HL-60/S4 treated with retinoic acid at 250 ng/mL for 4 days and 3 days (cell line): ENCODE measurements around the gene LRFN4.

Experiments used
- in situ Hi-C: fragments of 300-500 bp; cut with MboI; formaldehyde crosslinking; loops from 2 replicates; pipeline ENCODE4 v1.7.0; 2022; ENCODE audit warnings: low sequenced_read_pairs

LRFN4 gene

DNA sequence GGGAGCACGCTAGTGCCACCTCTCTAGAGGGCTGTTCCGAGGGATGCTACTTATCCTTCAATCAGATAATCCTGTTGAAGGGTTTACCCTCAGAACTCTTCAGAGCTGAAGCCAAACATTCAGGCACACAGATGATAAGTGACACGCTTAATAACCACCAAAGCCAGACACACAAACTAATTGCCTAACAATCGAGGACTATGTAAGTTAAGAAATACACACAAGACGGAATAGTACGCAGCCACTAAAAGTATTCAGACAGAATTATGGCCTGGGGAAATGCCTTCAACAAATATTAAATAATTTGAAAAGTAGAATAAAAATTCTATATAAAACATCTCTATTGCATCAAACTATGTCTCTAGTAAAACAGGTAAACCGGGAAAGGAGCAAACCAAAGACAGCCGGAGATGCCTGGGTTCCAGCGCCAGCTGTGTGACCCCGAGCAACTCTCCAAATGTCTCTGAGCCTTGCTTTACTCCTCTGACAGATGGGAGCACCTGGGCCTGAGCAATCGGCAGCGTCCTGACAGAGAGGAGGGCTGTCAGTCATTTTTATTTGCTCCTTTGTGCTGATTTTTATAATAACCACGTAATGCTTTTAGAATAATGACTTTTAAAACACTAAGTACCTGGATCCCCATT lies 11.3 kb downstream of the LRFN4 start:
- in situ Hi-C loops, result no loop called here

DNA sequence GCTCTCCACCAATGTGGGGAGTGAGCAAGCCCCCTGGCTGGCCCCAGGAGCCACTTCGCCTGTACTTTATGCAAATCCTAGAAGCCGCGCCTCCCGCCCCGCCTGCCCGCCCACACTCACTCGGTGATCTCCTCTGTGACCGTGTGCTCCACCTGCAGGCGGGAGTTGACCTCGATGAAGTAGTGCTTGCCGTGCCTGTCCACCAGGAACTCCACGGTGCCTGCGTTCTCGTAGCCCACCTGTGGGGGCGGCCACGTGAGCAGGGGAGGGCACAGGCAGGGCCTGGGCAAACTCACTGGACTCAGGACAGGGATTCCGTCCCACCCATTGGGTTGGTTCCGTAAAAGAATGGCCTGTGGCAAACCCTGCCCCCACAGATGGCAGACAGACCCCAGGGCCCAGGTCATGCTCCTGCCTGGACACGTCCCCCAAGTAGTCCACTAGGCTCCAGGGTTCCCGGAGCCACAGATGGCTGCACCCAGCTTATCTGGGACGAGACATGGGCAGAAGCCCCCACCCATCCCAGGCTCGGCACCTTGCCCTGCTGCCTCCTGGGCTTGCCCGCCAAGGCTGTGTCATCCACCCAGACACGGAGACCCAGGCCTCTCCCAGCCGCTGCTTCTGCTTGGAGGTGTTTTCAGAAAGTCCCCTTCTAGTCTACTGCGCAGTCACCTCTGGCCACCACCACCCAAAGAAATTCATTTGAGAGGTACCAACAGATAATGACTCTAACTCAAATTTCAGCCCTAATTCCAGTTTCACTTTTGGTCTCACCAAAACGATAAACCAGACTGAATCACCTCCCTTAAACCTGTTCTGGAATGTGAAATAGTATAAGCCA lies 12.1 kb downstream of the LRFN4 start:
- in situ Hi-C loops, result no loop called here

DNA sequence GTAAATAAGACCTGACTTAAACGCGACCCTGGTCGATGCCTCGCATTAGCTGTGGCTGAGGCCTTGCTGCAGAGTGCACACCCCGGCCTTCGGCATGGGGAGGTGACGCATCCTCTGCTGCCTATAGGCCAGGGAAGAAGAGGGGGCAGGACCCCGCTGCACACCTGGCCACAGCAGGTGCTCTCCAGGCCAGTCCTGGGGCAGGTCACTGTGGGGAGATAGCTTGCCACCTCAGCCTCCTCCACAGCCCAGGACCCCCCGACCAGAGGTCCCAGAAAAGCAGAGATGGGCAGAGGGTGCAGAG lies 12.7 kb downstream of the LRFN4 start:
- in situ Hi-C loops, result no loop called here

DNA sequence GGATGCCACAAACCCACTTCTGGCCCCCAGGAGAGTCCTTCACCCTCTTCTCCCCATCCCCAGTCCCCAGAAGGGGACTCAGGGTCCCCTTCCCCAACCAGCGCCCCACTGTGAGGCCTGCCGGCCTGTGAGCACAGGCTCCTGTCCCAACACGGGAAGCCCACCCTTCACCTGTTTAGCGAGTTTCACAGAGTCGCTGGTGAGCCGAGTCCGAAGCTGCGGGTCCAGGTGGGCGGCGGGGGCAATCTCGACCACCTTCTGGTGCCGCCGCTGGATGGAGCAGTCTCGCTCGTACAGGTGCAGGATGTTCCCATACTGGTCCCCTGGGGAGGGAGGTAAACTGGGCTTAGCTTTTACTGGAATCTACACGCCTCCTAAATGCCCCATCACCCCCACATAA lies 13.3 kb downstream of the LRFN4 start:
- in situ Hi-C loops, result no loop called here

DNA sequence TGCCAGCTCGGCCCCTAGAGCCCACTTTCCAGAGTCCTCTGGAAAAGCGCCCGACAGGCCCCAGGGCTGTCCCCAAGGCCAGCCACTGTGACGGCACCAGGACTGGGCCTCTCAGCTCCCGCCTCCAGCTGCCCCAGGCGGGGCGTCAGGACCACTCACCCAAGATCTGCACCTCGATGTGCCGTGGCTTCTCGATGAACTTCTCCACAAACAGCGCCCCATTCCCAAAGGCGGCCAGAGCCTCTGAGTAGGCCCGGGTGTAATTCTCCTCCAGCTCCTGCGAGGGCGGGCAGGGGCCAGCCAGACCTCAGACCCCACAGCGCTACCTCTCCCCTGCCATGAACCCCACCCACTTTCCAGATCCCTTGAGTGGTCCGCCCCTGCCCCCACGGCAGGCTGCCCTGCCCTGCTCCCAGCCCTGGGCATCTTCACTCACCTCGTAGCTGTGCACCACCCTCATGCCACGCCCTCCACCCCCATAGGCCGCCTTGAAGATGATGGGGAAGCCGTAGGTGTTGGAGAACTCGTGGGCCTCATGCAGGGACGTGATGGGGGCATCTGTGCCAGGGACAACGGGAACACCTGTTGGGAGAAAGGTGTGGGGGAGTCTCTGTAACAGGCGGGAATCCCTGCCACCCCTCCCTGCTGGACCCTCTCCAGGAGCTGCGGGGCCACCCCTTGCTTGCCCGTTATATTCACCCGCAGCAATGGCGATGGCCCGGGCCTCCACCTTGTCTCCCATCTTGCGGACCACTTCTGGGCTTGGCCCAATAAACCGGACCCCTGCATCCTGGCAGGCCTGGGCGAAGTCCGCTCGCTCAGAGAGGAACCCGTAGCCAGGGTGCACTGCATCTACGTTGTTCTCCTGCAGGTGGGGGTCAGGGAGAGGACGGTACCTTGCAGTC lies 14.0 kb downstream of the LRFN4 start:
- in situ Hi-C loops, result no loop called here

DNA sequence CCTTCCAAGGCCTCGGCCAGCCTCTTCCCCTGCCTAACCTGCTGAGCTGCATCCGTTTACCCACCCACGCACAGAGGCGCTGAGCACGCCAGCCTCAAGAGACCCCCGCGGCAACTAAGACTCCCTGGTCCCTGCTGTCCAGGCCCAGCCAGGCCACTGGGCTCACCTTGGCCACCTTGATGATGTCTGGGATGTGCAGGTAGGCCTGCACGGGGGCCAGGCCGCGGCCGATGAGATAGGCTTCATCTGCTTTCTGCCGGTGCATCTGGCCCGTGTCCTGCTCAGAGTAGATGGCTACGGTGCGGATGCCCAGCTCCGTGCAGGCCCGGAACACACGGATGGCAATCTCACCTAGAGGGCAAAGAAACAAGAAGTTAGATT lies 14.6 kb downstream of the LRFN4 start:
- in situ Hi-C loops, result no loop called here

DNA sequence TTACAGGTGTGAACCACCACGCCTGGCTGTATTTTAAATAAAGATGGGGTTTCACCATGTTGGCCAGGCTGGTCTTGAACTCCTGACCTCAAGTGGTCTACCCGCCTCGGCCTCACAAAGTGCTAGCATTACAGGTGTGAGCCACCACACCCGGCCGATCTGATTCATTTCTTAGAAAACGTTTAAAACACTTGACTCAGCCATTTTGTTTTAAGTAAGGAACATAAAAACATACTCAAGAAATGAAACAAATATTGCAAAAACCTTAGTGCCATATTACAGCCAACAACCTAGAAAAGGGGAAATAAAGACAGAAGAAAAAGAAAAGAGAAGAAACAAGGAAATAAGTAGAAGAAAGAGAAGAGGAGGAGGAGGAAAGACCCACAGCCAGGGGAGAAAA lies 17.4 kb downstream of the LRFN4 start:
- in situ Hi-C loops, result no loop called here

DNA sequence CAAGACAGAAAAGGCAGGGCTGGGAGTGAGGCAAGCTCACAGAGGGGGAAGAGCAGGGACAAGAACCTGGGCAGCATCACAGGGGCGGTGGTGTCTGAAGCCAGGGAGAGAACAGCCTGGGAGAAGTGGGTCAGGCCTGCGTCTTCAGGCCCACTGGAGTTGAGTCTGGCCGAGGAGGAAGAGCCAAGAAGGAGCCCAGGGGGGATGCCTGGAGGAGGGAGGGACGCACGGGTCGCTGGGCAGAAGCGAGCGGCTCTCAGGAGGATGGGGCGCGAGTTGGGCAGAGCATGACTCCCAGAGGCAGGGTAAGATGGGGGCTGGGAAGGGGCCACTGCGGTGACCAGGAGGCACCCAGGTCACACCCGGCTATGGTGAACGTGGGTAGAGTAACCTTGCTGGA lies 18.5 kb downstream of the LRFN4 start:
- in situ Hi-C loops, result no loop called here

DNA sequence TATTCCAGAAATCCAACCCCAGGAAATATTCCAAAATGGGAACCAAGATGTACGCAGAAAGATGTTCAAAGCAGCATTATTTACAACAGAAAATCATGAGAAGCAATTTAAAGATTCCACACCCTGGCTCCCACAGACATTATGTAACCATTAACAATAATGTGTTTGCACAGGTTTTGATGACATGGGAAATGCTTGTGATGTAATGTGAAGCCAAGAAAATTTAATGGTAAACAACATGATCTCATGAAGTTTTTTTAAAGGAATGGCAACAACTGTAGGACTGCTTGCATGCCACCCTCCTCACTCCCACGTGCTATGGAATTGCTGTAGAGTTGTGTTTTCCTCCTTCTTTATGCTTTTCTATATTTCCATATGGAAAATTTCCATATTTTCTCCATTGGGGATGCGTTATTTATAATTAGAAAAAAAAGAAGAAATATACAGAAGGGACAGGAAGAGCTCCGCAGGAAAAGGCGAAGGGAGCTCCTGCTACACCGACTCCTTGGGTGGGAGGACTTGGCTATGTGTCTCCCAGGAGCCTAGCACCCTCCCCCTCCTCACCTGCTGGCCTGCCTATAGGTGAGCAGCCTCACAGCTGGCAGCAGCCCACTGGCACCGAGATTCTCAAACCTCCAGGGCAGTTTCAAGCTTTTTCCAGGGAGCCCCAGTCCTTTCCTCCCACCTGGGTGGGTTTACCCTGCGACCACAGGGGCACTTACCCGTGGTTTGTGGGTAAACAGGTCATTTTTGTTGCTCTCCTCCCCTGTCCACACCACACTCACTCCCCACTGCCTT lies 20.9 kb downstream of the LRFN4 start:
- in situ Hi-C loops, result no loop called here

DNA sequence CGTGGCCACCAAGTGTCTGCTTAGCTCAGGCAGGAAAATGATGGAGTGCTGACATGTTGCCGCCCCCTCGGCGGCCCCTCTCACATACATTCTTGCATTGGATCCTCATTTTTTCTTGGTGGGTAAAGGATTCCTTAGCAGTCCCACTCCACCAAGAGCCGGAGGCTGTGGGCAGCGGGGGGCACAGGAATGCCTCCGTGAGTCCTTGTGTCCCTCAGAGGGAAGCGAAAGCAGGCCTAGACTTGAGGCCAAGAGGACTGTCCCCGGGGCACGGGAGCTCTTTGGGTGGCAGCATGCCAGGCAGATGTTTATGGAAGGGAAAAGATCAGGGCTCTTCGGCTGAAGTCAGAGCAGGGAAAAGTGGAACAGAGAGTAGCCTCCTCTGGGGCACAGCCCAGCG lies 21.6 kb downstream of the LRFN4 start:
- in situ Hi-C loops, result no loop called here

DNA sequence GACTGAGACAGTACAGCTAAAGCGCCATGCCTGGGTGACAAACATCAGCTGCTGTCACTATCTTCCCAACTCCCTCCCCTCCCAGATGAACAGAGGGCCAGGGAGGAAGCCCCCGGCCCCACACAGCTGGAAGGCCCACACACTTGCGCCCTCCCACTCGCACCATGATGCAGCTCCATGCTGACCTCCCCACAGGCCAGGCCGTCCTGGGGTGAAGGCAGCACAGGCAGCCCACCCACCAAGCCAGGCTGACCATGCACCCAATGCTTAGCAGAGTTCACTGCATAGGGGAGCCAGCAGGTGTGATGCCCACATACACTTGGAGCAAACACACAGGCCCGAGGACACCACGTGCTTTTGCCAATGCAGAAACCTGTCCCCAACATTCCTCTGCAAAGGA lies 22.1 kb downstream of the LRFN4 start:
- in situ Hi-C loops, result no loop called here

DNA sequence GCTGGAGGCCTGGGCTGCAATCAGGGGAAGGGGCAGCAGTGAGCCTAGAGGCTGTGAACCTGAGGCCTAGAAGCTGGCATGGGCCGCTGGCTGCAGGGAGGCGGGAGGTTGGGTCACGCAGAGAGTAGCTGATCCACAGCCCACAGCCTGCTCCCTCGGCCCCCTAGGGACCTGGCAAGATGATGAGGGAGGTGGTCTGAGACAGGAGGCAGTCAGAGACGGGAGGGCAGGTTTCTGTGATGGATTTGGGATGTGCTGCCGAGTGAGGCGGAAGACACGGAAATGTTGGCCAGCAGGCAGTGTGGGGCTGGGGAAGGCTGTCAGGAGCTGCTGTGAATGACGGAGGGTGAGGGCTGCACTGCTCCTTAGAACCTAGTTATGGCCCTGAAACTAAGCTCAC lies 22.7 kb downstream of the LRFN4 start:
- in situ Hi-C loops, result no loop called here

DNA sequence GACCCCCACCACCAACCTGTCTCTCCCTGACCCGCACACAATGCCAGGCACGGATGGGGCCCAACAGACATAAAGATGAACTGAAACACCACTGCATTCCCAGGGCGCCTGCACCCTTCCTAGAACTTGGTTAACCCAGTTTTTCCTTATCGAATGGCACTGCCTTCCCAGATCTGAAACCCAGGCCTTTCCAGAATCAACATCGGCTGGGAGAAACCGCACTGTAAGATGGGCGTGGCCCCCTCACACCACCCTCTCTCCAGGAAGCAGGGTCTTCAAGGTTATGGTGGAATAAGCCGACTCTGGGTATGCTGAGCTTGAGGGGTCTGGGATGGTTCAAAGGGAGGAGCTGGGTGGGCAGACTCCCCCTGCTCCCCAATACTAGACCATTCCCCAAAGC lies 23.1 kb downstream of the LRFN4 start:
- in situ Hi-C loops, result no loop called here

DNA sequence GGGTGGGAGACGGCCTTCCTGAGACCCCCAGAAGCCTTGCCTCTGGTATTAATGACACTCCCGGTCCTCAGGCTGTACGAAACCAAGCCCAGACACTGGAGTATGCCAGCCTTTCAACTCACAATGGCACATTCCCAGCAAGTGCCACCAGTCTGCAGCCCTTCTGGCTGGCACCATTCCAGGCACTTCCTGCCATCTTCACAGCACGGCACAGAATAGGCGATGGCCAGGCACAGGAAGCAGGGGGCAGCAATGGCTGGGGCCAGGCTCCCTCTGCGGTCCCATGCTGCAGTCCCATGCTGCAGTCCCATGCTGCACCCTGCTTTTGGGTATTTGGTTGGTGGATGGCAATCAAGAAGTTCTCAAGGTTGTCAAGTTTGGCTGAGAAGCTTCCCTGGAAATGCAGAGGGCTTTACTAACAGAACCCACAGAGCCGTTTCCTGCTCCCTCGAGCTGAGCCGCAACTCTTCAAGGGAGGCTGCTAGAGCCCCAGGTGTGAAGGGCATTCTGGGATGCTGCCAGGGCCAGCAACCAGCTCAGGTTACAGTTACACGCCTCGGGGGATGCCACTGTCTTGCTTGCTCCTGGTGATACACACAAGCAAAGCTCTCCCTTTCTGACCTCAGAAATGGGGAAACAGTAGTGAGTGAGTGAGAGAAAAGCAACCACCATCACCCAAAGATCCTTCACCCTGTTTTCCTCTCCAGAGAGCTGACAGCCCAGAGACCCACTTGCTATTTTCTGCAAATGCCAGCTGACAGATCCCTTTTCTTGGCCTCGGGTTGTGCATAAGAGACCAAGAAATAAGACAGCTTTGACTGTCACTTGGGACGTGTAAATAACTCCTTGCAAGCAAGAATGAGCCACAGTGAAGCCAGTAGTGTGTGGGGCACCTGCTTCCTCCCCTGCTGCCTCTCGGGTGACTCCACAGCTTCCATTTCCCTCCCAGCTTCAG lies 23.9 kb downstream of the LRFN4 start:
- in situ Hi-C loops, result no loop called here

DNA sequence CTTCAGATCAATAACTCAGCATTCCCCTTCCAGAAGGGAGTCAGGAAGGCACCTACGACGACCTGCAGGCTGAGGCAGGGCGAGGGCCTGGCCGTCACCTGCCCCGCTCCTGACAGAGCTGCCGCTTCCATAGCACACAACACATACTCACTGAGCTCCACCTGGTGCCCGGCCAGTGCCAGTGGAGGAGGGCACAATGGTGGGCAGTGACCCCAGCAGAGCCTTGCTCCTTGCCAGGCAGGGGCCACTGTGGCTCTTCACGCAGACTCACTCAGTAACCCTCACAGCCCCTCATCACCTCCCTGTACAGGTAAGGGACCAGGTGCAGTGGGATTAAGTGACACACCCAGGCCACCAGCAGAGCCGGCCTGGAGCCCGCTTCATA lies 24.6 kb downstream of the LRFN4 start:
- in situ Hi-C loops, result no loop called here

DNA sequence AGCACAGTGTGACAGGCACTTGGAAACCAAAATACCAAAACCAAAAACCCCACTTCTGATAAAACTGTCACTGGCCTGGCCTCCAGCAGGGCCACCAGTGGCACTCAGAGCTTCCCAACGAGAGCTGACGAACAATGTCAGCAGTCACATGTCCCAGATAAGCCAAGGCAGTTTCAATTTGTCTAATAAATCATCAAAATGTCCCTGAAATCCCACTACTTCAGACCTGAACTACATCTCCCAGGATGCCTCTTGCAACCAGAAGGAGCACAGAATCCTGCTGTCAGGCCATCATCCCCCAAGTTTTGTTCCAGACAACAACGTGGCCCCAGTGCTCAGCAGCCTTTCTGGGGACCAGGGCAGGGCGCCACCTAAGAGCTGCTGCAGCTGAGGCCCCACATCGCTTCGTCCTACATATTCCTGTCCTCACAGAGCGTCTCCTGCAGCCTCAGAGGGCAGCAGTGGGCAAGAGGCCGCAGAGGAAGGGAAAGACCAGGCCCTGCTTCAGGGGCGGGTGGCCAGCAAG lies 25.1 kb downstream of the LRFN4 start:
- in situ Hi-C loops, result no loop called here

DNA sequence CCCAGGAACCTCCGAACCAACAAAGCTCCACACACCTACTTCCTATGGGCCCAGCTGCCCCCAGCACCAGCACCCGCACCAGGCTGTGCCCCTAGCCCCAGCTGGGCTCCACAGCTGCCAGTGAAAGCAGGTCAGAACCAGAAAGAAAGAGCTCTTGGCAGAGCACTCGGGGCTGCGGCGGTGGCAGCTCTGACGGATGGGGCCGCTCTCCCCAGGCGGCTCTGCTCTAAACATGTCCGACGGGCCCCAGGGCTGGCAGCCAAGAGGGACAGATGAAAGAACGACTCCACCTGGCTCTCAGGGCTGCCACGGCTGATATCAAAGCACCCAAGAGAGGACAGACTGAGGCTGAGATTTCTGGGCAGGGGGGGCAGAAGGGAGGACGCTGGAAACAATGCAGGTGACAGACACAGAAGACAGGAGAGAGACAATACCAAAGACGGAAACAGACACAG lies 25.7 kb downstream of the LRFN4 start:
- in situ Hi-C loops, result no loop called here

DNA sequence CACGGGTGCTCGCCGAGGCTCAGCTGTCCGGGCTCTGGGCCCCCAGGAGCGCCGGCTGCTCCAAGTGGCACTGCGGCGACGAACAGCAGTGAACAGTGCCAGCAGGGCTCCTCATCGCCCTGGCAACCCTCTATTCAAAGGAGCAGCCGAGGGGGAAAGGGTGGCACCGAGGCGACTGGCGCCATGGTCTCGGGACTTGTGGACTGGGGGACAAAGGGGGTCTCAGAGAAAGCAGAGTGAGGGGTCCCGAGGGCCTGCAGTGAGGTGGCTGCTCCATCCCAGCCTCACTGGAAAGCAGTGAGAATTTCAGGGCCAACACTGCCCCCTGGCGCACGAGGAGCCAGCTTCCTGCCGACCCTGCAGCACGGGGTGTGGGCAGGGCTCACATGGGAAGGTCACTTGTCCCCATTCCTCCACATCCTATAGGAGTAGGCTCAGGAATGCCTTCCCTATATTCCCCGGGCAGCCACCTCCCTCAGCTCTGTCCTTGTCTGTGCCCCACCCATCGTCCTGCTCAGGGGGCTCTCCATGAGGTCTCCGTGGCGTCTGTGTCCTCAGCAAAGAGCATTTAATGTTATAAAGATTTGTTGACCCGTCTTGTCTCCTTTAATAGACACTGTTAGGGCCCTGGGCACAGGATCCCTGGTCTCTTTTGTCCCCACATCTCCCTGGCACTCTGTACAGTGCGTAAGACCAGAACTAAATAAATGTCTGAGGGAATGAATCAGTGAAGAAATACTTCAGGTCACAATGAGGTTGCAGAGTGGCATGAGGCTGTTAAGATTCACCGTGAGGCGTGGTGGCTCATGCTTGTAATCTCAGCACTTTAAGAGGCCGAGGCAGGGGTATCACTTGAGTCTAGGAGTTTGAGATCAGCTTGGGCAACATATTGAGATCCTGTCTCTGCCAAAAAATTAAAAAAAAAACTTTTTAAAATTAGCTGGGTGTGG lies 26.4 kb downstream of the LRFN4 start:
- in situ Hi-C loops, result no loop called here

DNA sequence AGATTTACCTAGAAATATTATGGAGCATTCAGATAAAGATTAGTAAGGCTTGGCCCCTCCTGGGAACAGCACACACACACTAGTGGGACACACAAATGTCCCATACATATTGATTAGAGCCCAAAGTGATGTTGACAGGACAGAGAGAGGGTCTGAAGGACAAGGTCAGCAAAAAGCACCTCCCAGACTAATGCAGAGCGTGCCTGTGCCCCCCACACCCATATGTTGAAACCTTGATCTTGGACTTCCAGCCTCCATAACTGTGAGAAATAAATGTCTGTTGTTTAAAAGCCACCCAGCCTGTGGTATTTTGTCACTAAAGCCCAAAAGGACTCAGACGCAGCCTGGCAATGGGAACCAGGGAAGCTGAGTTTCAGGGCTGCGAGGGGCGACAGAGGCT lies 27.6 kb downstream of the LRFN4 start:
- in situ Hi-C loops, result no loop called here
